GM21619 (cell line): ENCODE measurements around the gene COL18A1.

Experiments
- ATAC-seq: cut with Tn5 transposase; IDR thresholded peaks from one replicate; pipeline ENCODE4 v1.9.1; 2021; ENCODE audit not compliant: unreplicated experiment

Gene COL18A1

DNA sequence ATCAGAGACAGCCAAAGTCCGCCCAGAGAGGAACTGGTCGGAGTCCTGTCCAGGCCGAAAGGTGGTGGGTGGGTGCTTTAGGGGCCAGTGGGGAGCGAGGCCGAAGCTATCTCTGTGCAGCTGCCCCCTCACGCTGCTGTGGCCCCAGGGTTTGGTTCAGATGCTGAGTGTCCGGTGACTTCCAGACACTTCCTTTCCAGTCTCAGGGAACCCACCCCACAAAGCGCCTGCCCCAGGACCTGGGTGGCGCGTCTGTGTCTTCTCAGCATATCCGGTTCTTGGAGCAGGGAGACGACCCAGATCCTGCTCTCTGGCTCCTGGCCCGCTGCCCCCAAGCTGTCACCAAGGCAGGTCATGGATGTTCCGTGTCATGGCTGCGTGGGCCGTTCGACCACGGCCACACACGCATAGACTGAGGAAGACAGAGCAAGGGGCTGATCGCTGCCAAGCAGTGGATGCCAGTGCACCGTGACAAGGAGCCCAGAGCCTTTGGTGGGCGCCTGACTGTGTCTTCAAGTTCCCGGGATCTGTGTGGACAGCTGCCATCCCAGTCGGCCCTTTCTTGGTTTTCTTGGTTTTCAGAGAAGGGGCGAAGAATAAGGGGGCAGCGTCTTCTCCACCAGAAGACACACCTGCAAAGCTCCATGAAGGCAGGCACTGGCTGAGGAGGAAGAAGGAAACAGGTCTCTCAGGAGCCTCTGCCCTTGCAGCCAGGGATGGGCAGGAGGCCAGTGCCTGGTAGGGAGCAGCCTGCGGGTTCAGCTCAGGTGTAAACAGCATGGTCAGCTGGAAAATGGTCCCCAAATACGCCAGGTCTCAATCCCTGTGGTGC is 22.9 kb upstream of the COL18A1 start:
- no peak for ATAC-seq

DNA sequence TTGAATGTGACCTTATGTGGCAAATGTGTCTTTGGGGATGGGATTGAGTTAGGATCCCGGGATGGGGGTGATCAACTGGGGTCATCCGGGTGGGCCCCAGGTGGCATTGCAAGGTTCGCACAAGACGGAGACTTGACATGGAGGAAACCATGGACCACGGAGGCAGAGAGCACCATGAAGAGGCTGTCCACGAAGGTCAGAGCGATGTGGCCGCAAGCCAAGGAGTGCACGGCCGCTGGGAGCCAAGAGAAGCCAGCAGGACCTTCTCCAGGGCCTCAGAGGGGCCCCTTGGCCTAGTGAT is 22.3 kb upstream of the COL18A1 start:
- ATAC-seq: no peak

DNA sequence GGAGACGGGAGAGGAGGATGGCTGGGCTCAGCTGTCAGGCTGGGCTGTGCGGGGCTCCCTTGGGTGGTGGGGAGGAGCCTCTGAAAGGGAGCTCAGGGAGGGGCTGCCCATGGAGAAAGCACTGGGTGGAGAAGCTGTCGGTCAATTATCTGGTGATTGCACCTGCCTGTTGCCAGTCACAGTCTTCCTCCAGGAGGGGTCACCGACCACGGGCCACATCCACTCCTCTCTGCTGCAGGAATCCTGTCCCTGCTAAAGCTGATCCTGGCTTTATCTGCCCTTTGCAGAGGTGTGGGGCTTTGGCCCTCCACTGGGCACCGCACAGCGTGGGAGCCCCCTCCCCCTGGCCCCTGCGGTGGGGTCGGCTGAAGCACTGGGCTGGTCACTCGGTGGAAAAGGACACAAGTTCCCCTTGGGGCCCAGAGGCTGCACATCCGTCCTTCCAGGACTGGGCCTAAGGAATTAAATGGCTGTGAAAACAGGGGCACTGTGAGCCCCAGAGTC is 21.8 kb upstream of the COL18A1 start:
- ATAC-seq: no peak

DNA sequence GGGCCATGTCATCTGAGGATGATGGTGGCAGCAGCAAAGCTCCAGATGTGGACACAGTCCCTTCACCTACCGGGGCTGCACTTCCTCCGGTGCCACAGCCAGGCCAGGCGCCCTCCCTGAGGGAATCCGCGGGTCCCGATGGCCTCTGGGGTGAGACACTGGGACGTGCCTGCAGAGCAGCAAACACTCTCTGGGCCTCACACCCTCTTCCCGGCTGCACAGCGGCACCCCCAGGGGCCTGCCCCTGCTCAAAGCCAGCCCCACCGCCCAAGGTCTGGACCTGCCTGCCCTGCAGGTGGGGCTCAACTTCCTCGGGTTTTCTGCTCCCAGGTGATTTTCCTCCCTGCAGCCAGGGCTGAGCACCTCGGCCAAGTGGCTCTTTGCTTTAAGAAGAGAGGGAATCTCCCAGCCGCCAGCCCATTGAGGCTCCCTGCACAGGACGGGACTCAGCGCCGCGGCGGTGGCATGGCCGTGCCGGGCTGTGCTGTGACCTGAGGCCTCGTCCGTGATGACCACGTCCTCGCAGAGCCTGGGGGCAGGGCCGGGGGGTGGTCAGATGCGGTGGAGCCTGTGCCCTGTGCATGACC is 21.3 kb upstream of the COL18A1 start:
- no peak for ATAC-seq

DNA sequence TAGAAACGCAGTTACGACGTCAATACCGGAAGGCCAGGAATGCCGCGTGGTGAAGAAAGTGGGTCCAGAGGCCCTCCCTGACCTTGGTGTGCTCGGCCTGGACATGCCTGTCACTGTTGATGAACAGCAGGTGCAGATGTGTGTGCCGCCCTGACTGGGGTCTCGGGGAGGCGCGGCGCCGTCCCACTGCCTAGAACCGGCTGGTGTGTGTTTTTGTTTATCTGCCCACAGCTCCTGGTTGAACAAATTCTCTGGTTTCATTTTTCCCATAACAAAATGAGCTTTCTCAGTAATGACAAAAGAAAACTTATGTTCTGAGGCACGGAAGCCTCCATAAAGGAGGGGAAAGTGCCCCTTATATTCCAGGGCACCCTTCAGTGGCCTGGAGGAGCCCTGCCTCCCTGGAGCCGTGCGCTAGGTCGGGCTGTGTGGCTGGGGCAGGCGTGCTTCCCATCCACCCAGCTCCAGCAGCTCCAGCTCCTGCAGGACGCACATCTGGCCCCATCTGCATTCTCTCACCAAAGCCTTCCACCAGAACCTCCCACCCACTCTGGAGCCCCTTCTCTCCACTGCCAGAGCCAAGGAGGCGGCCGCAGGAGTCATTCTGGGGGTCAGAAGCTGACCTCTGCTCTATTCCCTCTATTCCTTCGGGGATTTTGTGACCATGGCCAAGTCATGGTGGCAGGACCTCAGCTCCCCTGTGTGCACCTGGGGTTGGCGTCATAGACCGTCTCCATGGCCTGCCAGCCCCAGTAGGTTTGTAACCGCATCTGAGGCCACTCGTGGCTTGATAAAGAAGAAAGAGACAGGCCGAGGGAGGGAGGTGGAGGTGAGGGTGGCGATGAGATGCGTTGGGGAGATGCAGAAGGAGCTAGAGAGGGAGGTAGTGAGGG is 20.1 kb upstream of the COL18A1 start:
- ATAC-seq: no peak

DNA sequence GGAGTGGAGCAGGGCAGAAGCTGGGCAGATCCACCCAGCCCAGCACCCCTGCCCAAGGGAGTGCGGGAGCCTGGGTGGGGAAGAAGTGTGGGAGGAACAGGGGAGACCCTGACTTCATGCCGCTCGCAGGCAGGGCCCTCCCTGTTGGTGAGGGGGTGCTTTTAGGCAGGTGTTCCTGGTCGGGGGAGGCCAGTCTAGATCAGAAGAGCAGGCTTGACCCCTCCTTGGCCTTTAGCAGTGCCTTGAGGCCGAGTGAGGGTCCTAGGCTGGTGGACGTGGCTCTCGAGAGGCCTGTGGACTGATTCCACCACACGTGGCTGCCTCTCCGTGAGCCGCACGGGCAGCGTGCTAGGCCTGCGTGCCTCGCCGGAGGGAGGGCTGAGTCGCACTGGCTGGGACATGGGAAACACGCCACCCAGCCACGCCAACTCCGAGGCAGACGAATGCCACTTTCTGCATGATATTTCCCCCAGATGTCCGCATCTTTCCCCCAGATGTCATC is 19.4 kb upstream of the COL18A1 start:
- ATAC-seq: no peak

DNA sequence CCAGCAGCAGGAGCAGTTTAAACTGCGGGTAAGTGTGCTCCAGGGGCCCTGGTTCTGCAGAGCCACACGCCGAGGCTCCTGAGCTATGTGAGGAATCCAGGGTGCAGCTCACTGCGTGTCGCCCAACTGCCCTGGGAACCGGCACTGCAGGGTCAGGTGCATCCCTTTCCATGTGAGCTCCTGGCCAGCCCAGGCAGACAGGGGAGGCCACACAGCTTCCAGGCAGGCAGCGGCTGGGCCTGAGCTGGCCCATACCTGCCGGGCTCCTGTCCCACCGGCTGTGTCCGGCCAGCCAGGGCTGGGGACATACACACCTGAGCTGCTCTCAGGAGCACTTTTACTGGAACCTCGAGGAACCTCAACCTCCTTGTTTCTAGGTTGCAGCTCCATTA is 18.6 kb upstream of the COL18A1 start:
- ATAC-seq: no peak

DNA sequence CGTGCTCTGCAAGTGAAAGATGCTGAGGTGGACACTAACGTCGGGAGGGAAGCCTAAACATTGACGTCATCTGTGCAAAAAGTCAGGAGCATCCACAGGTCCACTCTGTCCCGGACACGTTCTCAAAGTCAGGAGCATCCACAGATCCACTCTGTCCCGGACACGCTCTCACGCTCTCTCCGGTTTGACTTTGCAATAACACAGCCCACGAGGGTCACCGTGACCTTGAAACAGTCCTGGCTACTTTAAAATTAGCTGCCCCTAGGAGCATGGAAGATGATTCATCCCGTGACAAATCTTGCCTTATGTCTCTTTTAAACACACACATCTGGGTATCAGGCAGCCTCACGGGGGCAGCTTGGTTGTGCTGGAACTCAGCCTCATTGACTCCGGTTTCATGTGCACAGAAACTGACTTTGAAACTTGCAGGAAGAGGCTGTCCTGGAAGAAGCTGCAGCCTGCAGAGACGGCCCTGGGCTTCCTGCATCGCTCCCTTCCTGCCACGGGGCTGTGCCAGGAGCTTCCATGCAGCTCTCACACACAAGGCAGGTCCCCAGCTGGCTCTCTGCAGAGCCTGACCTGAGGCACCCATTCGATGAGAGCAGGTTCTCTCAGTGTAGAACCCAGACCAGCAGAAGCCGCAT is 18.1 kb upstream of the COL18A1 start:
- ATAC-seq: no peak

DNA sequence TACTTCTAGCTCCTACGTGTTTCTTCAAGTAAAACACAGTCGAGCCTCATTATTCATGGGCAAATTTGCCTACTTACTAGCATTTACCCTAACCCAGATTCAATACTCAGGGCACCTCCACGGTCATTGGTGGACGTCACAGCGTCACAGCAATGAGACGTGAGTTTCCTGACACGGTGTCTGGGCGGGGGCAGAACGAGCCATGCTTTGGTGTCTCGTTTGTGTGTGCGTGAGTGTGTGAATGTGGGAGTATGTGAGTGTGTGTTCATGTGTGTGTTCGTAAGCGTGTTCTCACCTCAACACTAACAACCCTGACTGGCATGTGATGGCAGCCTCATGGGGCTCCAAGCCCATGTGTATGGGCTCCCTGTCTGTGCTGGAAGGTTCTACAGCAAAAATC is 17.5 kb upstream of the COL18A1 start:
- no peak for ATAC-seq

DNA sequence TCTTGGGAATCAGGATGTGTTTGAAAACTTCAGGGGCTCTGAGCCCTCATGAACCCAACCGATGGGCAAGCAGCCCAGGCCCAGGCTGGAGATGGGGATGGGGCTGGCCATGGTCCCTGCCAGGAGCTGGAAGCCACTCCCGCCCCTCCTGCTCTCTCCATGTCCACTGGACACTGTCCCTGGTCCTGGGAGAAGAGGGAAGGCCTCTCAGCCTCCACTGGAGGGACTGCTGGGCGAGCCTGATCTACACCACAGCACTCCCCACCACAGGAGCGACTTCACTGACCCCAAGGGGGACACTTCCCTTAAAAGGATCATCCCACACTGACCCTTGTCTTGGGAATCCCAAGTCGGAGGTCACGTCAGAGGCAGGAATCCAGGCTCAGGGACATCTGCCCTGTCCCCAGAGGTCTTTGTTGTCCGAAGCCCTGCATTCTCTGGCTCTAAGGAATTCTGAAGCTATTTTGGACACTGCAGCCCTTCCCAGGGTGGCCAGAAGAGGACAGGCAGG is 16.9 kb upstream of the COL18A1 start:
- no peak for ATAC-seq

DNA sequence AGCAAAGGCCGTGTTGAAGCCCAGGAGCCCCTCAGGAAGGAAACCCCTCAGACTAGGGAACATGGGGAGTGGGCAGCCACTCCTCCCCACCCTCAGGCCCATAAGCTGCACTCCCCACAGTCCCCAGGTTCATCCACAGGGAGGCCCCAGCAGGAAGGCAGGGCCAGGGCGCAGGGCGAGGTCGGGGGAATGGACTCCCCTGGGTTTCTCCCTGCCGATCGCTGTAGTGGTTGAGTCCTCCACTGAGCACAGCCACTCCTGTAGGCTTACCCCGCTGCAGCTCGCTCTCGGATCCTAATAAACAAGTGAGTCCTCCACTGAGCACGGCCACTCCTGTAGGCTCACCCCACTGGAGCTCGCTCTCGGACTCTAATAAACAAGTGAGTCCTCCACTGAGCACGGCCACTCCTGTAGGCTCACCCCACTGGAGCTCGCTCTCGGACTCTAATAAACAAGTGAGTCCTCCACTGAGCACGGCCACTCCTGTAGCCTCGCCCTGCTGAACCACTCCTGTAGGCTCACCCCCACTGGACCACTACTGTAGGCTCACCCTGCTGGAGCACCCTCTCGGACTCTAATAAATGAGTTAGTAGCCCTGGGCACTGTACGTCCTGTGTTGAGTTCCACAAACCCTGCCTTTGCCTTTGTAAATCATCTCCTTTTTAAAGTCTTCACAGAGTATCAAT is 16.2 kb upstream of the COL18A1 start:
- ATAC-seq: no peak

DNA sequence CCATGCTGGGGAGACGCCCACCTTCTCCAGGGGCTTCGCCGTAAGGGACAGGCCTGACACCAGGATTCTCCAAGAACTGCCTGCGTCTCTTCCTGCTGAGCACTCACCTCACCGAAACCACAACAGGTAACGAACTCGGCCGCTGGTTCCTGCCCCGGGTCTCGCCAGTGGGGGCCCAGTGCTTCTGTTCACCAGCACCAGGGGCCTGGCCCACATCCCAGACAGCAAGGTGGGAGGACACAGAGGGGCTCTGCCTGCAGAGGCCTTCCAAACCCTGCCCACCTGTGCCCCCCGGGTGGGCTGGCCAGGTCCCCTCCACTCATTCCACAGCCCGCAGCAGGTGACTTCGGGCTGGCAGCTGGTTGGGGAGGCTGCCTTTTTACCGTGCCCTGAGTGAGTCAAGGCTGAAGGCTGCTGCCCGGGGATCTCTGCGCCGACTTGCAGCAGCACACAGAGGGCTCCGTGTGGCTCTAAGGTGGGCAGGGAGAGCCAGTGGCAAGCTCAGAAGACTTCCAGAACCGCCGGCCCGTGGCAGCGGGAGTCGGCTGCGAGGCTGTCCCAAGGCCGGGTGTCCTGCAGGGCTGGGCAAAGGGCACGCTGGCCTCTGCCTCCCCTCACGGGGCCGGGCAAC is 14.7 kb upstream of the COL18A1 start:
- ATAC-seq: no peak

DNA sequence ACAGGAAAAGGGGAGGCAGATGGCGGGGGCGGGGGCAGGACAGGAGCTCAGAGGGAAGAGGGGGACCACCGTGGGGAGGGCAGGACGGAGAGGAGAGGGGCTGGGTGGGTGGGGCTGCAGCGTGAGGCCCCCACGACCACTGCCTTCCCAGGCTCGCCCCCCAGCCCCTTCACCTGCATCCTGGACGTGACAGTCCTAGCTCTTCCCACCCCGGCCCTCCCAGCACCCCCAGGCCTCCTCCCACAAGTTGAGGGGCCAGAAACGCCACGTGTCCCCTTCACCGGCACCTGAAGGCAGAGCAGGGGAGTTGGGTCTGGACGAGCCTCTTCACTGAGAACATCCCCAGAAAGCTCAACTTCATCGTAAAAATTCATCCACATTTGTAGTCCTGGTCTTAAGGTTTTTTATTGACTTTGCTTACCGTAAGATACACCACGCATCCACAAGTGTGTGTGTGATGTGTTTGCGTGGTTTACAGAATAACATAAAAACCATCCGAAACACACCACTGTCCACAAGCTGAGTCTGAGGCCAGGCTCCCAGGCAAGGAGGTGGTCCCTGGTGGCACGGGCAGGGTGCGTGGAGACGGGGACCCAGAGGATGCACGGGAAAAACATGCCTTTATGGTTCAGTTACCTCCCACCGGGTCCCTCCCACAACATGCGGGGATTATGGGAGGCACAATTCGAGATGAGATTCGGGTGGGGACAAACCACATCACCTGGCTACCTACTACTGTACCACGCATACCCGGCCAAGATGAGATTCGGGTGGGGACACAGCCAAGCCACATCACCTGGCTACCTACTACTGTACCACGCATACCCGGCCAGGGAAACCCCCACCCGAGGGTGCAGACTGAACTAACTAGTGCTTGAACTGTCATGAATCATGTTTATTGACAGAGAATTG is 13.9 kb upstream of the COL18A1 start:
- no peak for ATAC-seq

DNA sequence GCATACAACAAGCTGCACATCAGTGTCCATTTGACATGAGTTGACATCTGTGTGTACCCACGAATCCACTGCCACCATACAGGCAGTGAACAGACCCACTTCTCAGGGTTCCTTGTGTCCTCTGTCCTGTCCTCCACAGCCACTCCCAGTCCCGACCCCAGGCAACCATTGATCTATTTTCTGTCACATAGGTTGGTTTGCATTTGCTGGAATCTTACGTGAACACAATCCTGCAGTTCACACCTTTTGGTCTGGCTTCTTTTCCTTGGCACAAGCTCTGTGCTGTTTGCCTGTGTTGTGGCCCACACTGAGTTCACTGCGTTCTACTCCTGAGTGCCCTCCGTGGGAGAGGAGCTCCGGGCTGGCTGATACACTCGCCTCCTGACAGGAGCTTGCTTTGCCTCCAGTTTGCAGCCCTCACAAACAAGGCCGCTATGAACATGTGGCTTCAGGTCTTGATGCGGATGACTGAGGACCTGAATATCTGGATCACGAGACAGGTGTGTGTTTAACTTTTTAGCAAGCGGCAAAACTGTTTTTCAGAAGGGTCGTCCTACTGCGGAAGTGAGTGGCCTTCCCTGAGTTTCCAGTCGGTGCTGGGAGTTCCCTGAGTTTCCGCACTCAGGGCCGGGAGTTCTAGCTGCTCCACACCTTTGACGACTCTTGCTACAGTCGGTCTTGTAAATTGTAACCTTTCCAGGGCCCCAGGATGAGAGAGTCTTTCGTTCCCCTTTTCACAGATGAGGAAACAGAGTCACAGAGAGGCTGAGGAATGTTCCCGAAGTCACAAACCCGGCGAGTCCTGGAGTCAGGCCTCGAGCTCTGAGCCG is 13.0 kb upstream of the COL18A1 start:
- no peak for ATAC-seq

DNA sequence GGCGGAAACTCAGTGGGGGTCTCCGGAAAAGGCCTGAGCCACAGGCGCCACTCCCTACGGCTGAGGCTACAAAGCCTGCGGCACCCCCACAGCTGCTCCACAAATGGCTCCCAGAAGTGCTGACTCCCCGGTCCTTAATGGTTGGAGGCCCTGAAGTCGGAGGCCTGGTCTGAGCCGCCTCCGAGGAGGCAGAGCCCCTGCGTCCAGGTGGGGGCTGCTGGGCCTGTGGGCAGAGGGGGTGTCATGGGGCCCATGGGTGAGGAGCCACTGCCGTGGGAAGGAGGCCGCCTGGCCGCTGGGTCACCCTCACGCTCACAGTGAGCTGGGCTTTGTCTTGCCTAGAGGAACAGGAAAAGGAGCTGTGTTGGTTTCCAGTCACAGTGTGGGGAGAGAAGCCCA is 12.4 kb upstream of the COL18A1 start:
- no peak for ATAC-seq

DNA sequence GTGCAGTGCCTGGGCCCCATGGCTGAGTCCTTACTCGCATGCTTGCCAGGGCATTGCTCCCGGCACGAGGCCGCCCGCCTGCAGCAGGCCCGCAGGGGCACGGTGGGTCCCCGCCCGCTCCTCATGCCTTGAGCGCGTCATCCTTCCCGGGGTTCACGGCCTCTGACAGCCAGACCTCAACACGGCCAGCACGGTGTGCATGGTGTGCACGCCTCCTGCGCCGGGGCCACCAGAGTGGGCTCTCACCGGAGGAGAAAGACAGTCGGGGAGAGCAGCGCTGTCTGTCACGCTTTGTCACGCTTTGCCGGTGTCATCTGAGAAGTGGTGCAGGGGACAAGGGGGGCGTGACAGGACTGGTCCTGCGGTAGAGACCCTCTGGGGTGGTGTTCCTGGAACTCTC is 11.9 kb upstream of the COL18A1 start:
- no peak for ATAC-seq

DNA sequence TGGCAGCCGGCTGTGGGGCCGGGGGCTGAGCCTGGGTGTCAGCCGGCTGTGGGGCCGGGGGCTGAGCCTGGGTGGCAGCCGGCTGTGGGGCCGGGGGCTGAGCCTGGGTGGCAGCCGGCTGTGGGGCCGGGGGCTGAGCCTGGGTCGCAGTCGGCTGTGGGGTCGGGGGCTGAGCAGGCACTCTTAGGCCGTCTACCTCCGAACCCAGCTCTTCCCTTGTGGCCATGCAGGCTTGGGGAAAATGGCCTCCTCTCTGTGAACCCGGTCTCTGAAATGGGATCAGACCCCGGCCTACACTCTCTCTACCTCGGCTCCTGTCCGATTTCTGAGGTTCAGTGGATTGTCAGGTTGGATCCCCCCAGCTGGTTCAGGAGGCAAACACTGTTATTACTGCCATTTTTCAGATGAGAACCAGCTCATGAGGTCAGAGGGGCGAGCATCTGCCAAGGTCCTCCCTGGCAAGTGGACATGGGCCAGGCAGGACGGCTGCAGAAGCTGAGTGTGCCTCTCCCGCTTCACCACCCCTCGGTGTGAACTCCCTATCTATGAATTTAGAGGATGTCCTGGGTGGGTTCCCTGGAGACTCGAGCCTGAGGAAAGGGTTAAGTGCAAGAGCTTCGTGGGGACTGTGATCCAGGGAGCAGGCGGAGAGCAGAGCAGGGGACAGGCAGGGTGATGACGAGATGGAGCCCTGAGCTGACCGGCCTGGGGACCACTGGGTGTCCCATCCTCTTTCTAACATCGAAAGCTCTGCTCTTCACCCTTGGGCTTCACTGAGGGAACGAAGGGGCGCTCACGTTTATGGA is 10.9 kb upstream of the COL18A1 start:
- no peak for ATAC-seq
